Smooth muscle cell (in vitro differentiated cells): ENCODE data around the gene IFI27L1. TPM values are rescaled to one million over a fixed set of nuclear protein-coding genes. Genes with fewer than 3 reads are reported as not detected.

Experiments
- DNase-seq: peaks from one replicate; lab custom pipeline; 2025; ENCODE audit not compliant: unreplicated experiment; lab: John Stamatoyannopoulos, UW
- H2AFZ ChIP-seq: fragments of 200-600 bp; sonication (generic); 2 replicates; pipeline ENCODE4 v1.6.0; 2016; ENCODE audit warnings: antibody characterized with exemption, low read depth, mild to moderate bottlenecking
- H3F3A ChIP-seq: fragments of 200-600 bp; sonication (generic); 2 replicates; pipeline ENCODE4 v1.6.0; 2017; ENCODE audit warnings: antibody characterized with exemption, low read depth
- H3K27ac ChIP-seq: fragments of 200-600 bp; sonication (generic); 2 replicates; pipeline ENCODE4 v1.5.1; 2016; ENCODE audit warnings: low read depth, mild to moderate bottlenecking
- H3K27me3 ChIP-seq: fragments of 200-600 bp; sonication (generic); 2 replicates; pipeline ENCODE4 v1.6.1; 2016; ENCODE audit warnings: low read depth, mild to moderate bottlenecking
- H3K36me3 ChIP-seq: fragments of 200-600 bp; sonication (generic); 2 replicates; pipeline ENCODE4 v1.5.1; 2016; ENCODE audit warnings: low read depth
- H3K4me1 ChIP-seq: fragments of 200-600 bp; sonication (generic); 2 replicates; pipeline ENCODE4 v1.5.1; 2016; ENCODE audit warnings: low read depth
- H3K4me2 ChIP-seq: fragments of 200-600 bp; sonication (generic); 2 replicates; pipeline ENCODE4 v1.6.0; 2016; ENCODE audit warnings: mild to moderate bottlenecking
- H3K4me3 ChIP-seq: fragments of 200-600 bp; sonication (generic); 2 replicates; pipeline ENCODE4 v1.5.1; 2016; ENCODE audit warnings: mild to moderate bottlenecking
- H3K79me2 ChIP-seq: fragments of 200-600 bp; sonication (generic); 2 replicates; pipeline ENCODE4 v1.6.0; 2016; ENCODE audit warnings: low read depth, mild to moderate bottlenecking
- H3K9ac ChIP-seq: fragments of 200-600 bp; sonication (generic); 2 replicates; pipeline ENCODE4 v1.6.0; 2016; ENCODE audit warnings: low read depth
- H3K9me3 ChIP-seq: fragments of 200-600 bp; sonication (generic); replicated peaks from 2 replicates; pipeline ENCODE4 v1.5.1; 2016; ENCODE audit warnings: low read depth
- H4K20me1 ChIP-seq: fragments of 200-600 bp; sonication (generic); 2 replicates; pipeline ENCODE4 v1.6.0; 2016; ENCODE audit warnings: low read depth
- WGBS: methylation state at CpG from one replicate; pipeline ENCODE4 v1.1.7; 2016; ENCODE audit warnings: low lambda C conversion rate; 5-methylcytosine and 5-hydroxymethylcytosine counted together
- polyA plus RNA-seq: library from polyadenylated mRNA; unstranded; fragments of >200 nt; fragmentation: Nextera tagmentation; extraction: Ambion mirVana; gene quantifications from 2 replicates; pipeline ENCODE4 v1.2.1, GENCODE V29; 2016
- total RNA-seq: library from RNA; depleted of rRNA; stranded (reverse); fragments of >200 nt; gene quantifications from 2 replicates; pipeline ENCODE4 v1.2.3, GENCODE V29; 2014
- TF ChIP-seq, protein P1 (sequence below): fragments of 200-600 bp; sonication (generic); IDR thresholded peaks from 2 replicates; pipeline ENCODE4 v1.5.1; 2017; ENCODE audit warnings: borderline replicate concordance, mild to moderate bottlenecking, antibody characterized with exemption; ENCODE audit not compliant: insufficient read depth, poor library complexity, severe bottlenecking

The IFI27L1 gene
- total and polyA plus RNA-seq, 2 experiments from 2014 or later: 2.9 to 38.2 TPM

DNA sequence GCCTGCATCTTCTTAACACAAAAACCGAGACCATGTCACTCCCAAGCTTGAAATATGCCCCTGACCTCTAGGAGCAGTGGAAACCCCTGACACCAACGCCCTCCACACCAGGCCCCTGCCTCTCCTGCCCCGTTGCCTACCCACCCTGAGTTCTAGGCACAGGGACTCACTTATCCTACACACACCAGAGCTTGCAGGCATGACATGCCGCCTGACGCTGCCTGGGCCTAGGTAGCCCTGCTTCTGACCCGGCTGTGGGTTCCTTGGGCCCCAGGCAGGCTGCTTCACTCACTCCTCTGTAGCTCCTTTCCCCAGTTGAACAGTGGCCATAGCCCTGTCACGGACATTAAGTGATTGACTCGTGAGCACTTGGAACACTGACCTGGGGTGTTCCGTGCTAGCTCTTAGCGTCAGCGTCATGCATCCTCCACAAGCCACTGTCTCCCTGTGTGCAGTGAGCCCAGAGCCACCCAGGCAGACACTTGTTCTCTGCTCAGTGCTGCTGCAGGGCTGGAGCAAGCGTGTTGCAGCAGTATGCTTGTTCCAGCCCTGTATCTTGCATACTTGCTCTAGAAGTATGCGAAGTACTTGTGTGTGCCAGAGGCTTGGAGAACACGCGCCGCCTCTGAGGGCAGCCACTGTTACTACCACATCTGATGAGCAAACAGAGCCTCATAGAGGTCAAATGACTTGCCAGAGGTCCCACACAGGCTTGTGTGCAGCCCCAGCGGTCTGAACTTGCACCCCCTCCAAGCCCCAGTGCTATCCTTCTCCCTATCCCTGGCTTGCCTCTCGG lies 39.4 kb upstream of the IFI27L1 start:
- DNase-seq: no peak
- Histone ChIP-seq H3K4me3 (no peak overlapping the region), H4K20me1 (peaks cover 4% of the 10 kb centered on the region), H3K4me2 (no peak overlapping the region), H3F3A (no peaks in the 10 kb centered on the region), H2AFZ (no peak overlapping the region), H3K27me3 (no peaks in the 10 kb centered on the region), H3K36me3 (no peaks in the 10 kb centered on the region), H3K79me2 (no peaks in the 10 kb centered on the region), H3K9me3 (no peaks in the 10 kb centered on the region), H3K4me1 (no peaks in the 10 kb centered on the region), H3K27ac (no peak overlapping the region), H3K9ac (no peak overlapping the region)
- TF ChIP-seq, protein P1, sequence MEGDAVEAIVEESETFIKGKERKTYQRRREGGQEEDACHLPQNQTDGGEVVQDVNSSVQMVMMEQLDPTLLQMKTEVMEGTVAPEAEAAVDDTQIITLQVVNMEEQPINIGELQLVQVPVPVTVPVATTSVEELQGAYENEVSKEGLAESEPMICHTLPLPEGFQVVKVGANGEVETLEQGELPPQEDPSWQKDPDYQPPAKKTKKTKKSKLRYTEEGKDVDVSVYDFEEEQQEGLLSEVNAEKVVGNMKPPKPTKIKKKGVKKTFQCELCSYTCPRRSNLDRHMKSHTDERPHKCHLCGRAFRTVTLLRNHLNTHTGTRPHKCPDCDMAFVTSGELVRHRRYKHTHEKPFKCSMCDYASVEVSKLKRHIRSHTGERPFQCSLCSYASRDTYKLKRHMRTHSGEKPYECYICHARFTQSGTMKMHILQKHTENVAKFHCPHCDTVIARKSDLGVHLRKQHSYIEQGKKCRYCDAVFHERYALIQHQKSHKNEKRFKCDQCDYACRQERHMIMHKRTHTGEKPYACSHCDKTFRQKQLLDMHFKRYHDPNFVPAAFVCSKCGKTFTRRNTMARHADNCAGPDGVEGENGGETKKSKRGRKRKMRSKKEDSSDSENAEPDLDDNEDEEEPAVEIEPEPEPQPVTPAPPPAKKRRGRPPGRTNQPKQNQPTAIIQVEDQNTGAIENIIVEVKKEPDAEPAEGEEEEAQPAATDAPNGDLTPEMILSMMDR: no peak
- 92% methylated on average over 18 of the region's 18 CpGs for WGBS

DNA sequence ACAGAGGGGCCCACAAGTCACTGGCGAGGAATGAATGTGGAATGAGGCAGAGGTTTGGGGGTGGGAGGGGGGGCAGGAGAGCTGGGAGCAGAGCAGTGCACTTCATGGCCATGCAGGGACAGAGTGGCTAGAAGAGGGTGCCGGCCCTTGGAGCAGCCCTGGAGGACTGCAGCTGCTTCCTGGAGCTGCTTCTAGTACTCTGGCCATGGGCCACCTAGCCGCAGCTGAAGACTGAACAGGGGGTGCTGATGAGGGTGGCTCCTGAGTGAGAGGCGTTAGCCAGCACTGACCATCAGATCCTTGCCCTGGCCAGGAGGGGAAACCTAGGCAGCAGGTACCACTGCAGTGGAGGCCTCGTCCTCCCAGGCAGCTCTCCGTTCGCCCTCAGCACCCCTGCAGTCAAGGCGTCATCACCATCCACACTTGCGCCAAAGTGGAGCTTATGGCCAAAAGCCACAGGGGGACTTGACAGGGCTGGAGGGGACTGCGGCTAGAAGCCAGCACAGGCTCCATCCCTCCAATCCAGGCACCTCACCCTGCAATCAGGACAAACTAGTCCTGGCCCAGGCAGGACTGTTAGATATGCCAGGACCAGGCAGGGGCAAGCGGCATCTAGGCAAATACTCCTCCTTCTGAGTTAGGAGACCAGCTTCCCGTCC lies 38.5 kb upstream of the IFI27L1 start:
- Histone ChIP-seq H3K4me2 (no peak overlapping the region), H3K36me3 (no peaks in the 10 kb centered on the region), H2AFZ (no peak overlapping the region), H3F3A (no peaks in the 10 kb centered on the region), H3K79me2 (no peaks in the 10 kb centered on the region), H3K27me3 (no peaks in the 10 kb centered on the region), H3K4me3 (no peak overlapping the region), H4K20me1 (no peaks in the 10 kb centered on the region), H3K27ac (no peak overlapping the region), H3K9me3 (no peaks in the 10 kb centered on the region), H3K4me1 (no peaks in the 10 kb centered on the region), H3K9ac (no peak overlapping the region)
- WGBS: 96% methylated on average over 12 of the region's 12 CpGs
- no peak for DNase-seq
- TF ChIP-seq, protein P1: no peak

DNA sequence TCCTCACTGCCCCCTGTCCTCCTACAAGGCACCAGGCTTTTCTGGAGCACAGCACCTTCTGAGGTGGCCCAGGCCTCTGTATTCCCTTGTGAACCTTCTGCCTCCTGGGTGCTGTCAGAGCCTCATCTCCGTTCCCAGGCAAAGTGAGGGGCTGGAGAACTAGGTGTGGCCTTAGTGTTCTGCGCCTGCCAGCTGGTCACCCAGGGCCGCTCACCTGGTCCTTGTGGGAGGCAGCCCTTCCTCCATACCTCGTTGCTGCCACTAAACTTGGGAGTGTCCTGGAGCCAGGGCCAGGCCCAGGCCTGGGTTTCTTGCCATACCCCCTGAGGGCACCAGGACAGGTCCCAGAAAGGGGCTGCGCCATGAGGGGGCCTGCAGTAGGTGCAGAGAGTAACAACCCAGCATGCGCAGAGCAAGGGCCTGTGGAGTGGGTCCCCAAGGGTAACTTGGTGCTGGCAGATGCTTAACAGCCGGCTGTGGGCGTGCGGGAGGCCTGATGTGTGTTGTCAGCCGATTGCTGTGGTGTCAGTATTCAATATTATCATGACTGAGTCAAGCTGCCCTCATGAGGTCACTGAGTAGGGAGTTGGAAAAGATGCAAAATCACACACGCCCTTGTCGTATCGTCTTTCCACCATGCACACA lies 37.9 kb upstream of the IFI27L1 start:
- Histone ChIP-seq H3K4me2 (no peak overlapping the region), H3K4me3 (no peak overlapping the region), H3K79me2 (no peaks in the 10 kb centered on the region), H3F3A (no peaks in the 10 kb centered on the region), H3K9ac (no peak overlapping the region), H3K9me3 (no peaks in the 10 kb centered on the region), H4K20me1 (no peaks in the 10 kb centered on the region), H3K4me1 (no peaks in the 10 kb centered on the region), H2AFZ (no peak overlapping the region), H3K36me3 (no peaks in the 10 kb centered on the region), H3K27ac (no peak overlapping the region), H3K27me3 (no peaks in the 10 kb centered on the region)
- WGBS: 93% methylated on average over 13 of the region's 13 CpGs
- DNase-seq: no peak
- TF ChIP-seq, protein P1: no peak
